ENCODE results near the gene SLC26A11.

SLC26A11 gene

DNA sequence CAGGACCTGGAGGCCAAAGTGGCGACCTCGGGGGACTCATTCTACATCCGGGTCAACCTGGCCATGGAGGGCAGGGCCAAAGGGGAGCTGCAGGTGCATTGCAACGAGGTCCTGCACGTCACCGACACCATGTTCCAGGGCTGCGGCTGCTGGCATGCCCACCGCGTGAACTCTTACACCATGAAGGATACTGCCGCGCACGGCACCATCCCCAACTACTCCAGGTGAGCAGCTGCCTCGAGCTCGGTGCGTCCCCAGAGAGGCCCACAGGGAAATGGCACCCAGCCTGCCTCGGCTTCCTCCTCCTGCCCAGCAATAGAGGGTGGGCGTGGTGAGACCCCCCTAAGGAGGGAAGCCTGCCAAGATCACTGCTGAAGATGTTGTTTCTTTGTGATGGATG, 18.0 kb upstream of the SLC26A11 start:
- Histone ChIP-seq H3K27me3 (ENCODE audit: insufficient read depth, low read depth) (no peaks in the 10 kb centered on the region), H2AFZ (ENCODE audit: low read depth) (no peak overlapping the region), H3K9ac (no peak overlapping the region), H3K4me1 (ENCODE audit: low read depth, poor library complexity, severe bottlenecking) (no peaks in the 10 kb centered on the region), H4K20me1 (ENCODE audit: insufficient read depth) (no peaks in the 10 kb centered on the region), H3K36me3 (ENCODE audit: insufficient read depth) (no peaks in the 10 kb centered on the region), H3K4me2 (no peak overlapping the region), H3K27ac (no peak overlapping the region), H3K79me2 (ENCODE audit: insufficient read depth, low read depth) (no peaks in the 10 kb centered on the region), H3K4me3 (IDR thresholded peaks at IDR 0.05; ENCODE audit: insufficient read depth, low read depth, low read length) (no peak overlapping the region)
- TF ChIP-seq, protein P1, sequence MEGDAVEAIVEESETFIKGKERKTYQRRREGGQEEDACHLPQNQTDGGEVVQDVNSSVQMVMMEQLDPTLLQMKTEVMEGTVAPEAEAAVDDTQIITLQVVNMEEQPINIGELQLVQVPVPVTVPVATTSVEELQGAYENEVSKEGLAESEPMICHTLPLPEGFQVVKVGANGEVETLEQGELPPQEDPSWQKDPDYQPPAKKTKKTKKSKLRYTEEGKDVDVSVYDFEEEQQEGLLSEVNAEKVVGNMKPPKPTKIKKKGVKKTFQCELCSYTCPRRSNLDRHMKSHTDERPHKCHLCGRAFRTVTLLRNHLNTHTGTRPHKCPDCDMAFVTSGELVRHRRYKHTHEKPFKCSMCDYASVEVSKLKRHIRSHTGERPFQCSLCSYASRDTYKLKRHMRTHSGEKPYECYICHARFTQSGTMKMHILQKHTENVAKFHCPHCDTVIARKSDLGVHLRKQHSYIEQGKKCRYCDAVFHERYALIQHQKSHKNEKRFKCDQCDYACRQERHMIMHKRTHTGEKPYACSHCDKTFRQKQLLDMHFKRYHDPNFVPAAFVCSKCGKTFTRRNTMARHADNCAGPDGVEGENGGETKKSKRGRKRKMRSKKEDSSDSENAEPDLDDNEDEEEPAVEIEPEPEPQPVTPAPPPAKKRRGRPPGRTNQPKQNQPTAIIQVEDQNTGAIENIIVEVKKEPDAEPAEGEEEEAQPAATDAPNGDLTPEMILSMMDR (conservative IDR thresholded peaks at IDR 0.05; ENCODE audit: low read depth, low read length): no peak

DNA sequence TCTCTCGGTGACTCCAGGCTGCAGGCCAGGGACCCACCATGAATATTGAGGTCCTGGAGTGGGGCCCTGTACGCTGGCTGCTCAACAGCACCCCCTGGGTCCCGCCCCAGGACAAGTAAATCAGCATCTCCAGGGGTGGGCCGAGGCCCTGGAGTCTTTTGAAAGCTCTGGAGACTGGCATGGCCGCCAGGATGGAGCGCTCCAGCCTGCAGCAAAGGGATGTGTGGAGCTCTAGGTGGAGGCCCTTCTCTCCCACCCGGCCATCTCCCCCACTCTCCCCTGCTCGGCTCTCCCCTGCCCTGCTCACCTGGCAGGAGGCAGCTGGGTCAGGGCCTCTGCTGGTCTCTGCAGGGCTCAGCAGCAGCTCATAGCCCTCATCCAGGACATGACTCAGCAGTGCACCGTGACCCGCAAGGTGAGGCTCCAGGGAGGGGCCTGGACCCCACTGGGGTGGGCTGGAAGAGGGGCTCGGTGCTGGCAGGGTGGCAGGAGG, 16.7 kb upstream of the SLC26A11 start:
- Histone ChIP-seq H3K27ac (no peak overlapping the region), H3K4me3 (IDR thresholded peaks at IDR 0.05; ENCODE audit: insufficient read depth, low read depth, low read length) (no peak overlapping the region), H3K4me2 (no peak overlapping the region), H3K36me3 (ENCODE audit: insufficient read depth) (no peaks in the 10 kb centered on the region), H3K4me1 (ENCODE audit: low read depth, poor library complexity, severe bottlenecking) (no peaks in the 10 kb centered on the region), H4K20me1 (ENCODE audit: insufficient read depth) (no peaks in the 10 kb centered on the region), H3K27me3 (ENCODE audit: insufficient read depth, low read depth) (no peaks in the 10 kb centered on the region), H2AFZ (ENCODE audit: low read depth) (no peak overlapping the region), H3K79me2 (ENCODE audit: insufficient read depth, low read depth) (no peaks in the 10 kb centered on the region), H3K9ac (no peak overlapping the region)
- TF ChIP-seq, protein P1 (conservative IDR thresholded peaks at IDR 0.05; ENCODE audit: low read depth, low read length): no peak

DNA sequence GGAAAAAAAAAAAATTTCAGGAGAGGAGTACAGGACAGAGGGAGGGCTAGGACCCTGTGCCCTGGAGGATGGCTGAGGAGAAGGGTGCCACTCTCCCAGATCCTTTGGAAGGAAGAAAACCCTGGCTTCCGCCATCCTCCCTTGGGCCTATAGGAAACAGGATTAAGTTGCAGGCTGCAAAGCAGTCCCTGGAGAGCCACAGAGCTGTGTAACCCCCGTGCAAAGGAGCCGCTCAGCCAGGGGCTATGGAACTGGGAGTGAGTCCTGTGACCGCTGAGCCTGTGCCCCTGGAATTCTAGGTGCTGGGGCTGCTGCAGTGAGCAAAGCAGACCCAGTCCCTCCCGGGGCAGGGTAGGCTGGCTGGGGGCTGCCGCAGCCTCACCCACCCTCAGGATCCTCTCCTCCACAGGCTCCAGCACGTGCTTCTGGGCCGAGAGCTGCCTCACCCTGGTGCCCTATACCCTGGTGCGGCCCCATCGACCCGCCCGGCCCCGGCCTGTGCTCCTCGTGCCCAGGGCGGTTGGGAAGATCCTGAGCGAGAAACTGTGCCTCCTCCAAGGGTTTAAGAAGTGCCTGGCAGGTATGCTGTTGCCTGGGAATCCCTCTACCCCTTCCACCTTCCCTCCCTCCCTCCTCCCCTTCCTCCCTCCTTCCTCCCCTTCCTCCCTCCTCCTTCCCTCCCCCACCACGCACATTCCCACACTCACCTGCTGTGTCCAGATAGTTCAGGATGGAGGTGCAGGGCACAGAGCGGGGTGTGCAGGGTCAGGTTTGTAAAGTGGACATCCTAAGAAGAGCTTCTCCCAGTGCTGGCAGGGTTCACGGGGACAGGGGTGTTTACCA, 15.4 kb upstream of the SLC26A11 start:
- H3K4me1 ChIP-seq (ENCODE audit: low read depth, poor library complexity, severe bottlenecking): no peaks in the 10 kb centered on the region
- H3K27ac ChIP-seq: no peak overlapping the region
- H3K9ac ChIP-seq: no peak overlapping the region

DNA sequence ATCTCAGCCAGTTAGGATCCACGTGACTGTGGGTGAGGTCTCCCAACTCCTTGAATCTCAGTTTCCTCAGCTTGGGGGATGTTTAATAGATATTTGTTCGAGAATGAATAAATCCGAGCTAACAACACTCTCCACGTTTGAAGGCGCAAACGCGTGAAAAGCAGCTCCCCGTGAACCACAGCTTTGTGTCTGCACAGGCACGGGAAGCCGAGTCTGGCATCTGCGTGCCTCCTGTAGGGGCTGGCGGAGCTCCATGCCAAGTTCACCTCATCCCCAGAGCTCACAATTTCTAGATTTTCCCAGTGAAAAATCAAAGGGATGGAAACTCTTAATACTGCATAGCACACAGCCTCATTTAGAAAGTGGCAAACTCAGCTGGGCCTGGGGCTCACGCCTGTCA, 14.4 kb upstream of the SLC26A11 start:
- H4K20me1 ChIP-seq (ENCODE audit: insufficient read depth): no peaks in the 10 kb centered on the region
- no peak overlapping the region for H3K27ac ChIP-seq
- no peak overlapping the region for H3K4me2 ChIP-seq
- H3K36me3 ChIP-seq (ENCODE audit: insufficient read depth): no peaks in the 10 kb centered on the region
- no peaks in the 10 kb centered on the region for H3K79me2 ChIP-seq (ENCODE audit: insufficient read depth, low read depth)
- H2AFZ ChIP-seq (ENCODE audit: low read depth): no peak overlapping the region
- no peaks in the 10 kb centered on the region for H3K4me1 ChIP-seq (ENCODE audit: low read depth, poor library complexity, severe bottlenecking)
- TF ChIP-seq, protein P1 (conservative IDR thresholded peaks at IDR 0.05; ENCODE audit: low read depth, low read length): no peak
- H3K4me3 ChIP-seq (IDR thresholded peaks at IDR 0.05; ENCODE audit: insufficient read depth, low read depth, low read length): no peak overlapping the region
- no peaks in the 10 kb centered on the region for H3K27me3 ChIP-seq (ENCODE audit: insufficient read depth, low read depth)
- H3K9ac ChIP-seq: no peak overlapping the region

More for the DNA sequence above, 15.4 kb upstream of the SLC26A11 start:
- Histone ChIP-seq H4K20me1 (ENCODE audit: insufficient read depth) (no peaks in the 10 kb centered on the region), H3K79me2 (ENCODE audit: insufficient read depth, low read depth) (no peaks in the 10 kb centered on the region), H3K27me3 (ENCODE audit: insufficient read depth, low read depth) (no peaks in the 10 kb centered on the region), H3K4me2 (no peak overlapping the region), H3K36me3 (ENCODE audit: insufficient read depth) (no peaks in the 10 kb centered on the region), H3K4me3 (IDR thresholded peaks at IDR 0.05; ENCODE audit: insufficient read depth, low read depth, low read length) (no peak overlapping the region), H2AFZ (ENCODE audit: low read depth) (no peak overlapping the region)
- TF ChIP-seq, protein P1 (conservative IDR thresholded peaks at IDR 0.05; ENCODE audit: low read depth, low read length): no peak
